Nephron progenitor cell (in vitro differentiated cells): Measurements from ENCODE around the gene SREBF1.

Experiments used
- DNase-seq: peaks from one replicate; pipeline ENCODE4 v3.0.0; 2021
- H3K27ac Mint-ChIP-seq: 2 replicates; pipeline ENCODE4 v1.8.0; 2021; ENCODE audit warnings: mild to moderate bottlenecking, moderate library complexity, mixed read lengths
- H3K27me3 Mint-ChIP-seq: 2 replicates; pipeline ENCODE4 v1.8.0; 2021; ENCODE audit warnings: mild to moderate bottlenecking, low read depth, mixed read lengths; ENCODE audit not compliant: poor library complexity
- H3K36me3 Mint-ChIP-seq: 2 replicates; pipeline ENCODE4 v1.8.0; 2021; ENCODE audit warnings: low read depth, mixed read lengths
- H3K4me1 Mint-ChIP-seq: 2 replicates; pipeline ENCODE4 v1.8.0; 2021; ENCODE audit warnings: mixed read lengths
- H3K4me3 Mint-ChIP-seq: 2 replicates; pipeline ENCODE4 v1.8.0; 2021; ENCODE audit warnings: mild to moderate bottlenecking, moderate library complexity, mixed read lengths
- H3K9me3 Mint-ChIP-seq: 2 replicates; pipeline ENCODE4 v1.8.0; 2021; ENCODE audit warnings: mild to moderate bottlenecking, moderate library complexity, mixed read lengths
- CTCF ChIP-seq: fragments of 200-600 bp; sonication (generic); IDR thresholded peaks from 2 replicates; pipeline ENCODE4 v1.5.0; 2021; ENCODE audit warnings: antibody characterized with exemption

SREBF1 gene

GRCh38 chr17:17818088-17818526, 18.7 kb downstream of the SREBF1 start:
- Mint-ChIP-seq H3K4me1 (peaks cover 47% of the 10 kb centered on the region), H3K9me3 (no peaks in the 10 kb centered on the region), H3K4me3 (no peak overlapping the region), H3K36me3 (peaks cover 7% of the 10 kb centered on the region), H3K27me3 (no peaks in the 10 kb centered on the region), H3K27ac (no peak overlapping the region)
- no peak for DNase-seq
- TF ChIP-seq CTCF = no peak

GRCh38 chr17:17817552-17817947, 19.2 kb downstream of the SREBF1 start:
- Mint-ChIP-seq H3K9me3 (no peaks in the 10 kb centered on the region), H3K27ac (no peak overlapping the region), H3K27me3 (no peaks in the 10 kb centered on the region), H3K36me3 (peaks cover 7% of the 10 kb centered on the region), H3K4me3 (no peak overlapping the region), H3K4me1 (peaks cover 42% of the 10 kb centered on the region)
- DNase-seq = no peak
- no peak for TF ChIP-seq CTCF

GRCh38 chr17:17816831-17817551, 19.8 kb downstream of the SREBF1 start:
- TF ChIP-seq CTCF = no peak
- H3K9me3 Mint-ChIP-seq = no peaks in the 10 kb centered on the region
- H3K4me1 Mint-ChIP-seq = peaks cover 40% of the 10 kb centered on the region
- DNase-seq = no peak
- no peak overlapping the region for H3K27ac Mint-ChIP-seq
- H3K27me3 Mint-ChIP-seq = no peaks in the 10 kb centered on the region
- no peak overlapping the region for H3K4me3 Mint-ChIP-seq
- H3K36me3 Mint-ChIP-seq = peaks cover 7% of the 10 kb centered on the region

- no peak overlapping the region for H3K4me3 Mint-ChIP-seq
These were observed 20.5 kb downstream of the SREBF1 start for GRCh38 chr17:17816240-17816814.

GRCh38 chr17:17815436-17816200, 21.2 kb downstream of the SREBF1 start:
- no peak overlapping the region for H3K27ac Mint-ChIP-seq
- no peaks in the 10 kb centered on the region for H3K27me3 Mint-ChIP-seq

More at GRCh38 chr17:17816240-17816814, 20.5 kb downstream of the SREBF1 start:
- H3K9me3 Mint-ChIP-seq = no peaks in the 10 kb centered on the region
- TF ChIP-seq CTCF = no peak
- H3K27ac Mint-ChIP-seq = no peak overlapping the region
- no peaks in the 10 kb centered on the region for H3K27me3 Mint-ChIP-seq
- peaks cover 7% of the 10 kb centered on the region for H3K36me3 Mint-ChIP-seq
- H3K4me1 Mint-ChIP-seq = peaks cover 40% of the 10 kb centered on the region
- DNase-seq = no peak

More at GRCh38 chr17:17815436-17816200, 21.2 kb downstream of the SREBF1 start:
- no peak for DNase-seq
- H3K36me3 Mint-ChIP-seq = peaks cover 7% of the 10 kb centered on the region
- H3K4me3 Mint-ChIP-seq = no peak overlapping the region
- H3K9me3 Mint-ChIP-seq = no peaks in the 10 kb centered on the region
- H3K4me1 Mint-ChIP-seq = peaks cover 42% of the 10 kb centered on the region
- TF ChIP-seq CTCF = no peak
